ENCODE measurements around the gene DNAAF5. TPM values are rescaled to one million over a fixed set of nuclear protein-coding genes. Genes with fewer than 3 reads are reported as not detected.

Gene DNAAF5
- total and polyA plus RNA-seq, 2 of the 4 experiments (the other 2 are of a cell fraction), result 12.4 to 32.6 TPM

- Histone ChIP-seq H3K4me2 (ENCODE audit: low read depth, low read length) (no peak overlapping the region), H3K18ac (ENCODE audit: low read depth, low read length) (no peak overlapping the region), H3K27ac (ENCODE audit: insufficient read depth, low read length) (no peak overlapping the region), H3K4me3 (ENCODE audit: insufficient read depth, low read depth, low read length) (no peak overlapping the region), H3K23ac (ENCODE audit: low read depth, low read length) (no peak overlapping the region), H3K14ac (replicated peaks; ENCODE audit: low read depth, low read length) (no peak overlapping the region), H2AK9ac (replicated peaks; ENCODE audit: low read depth, low read length, poor library complexity) (no peak overlapping the region), H4K8ac (ENCODE audit: low read depth in 2 of 2, low read length in 2 of 2) (no peak overlapping the region), H3K9ac (ENCODE audit: low read depth, low read length) (no peak overlapping the region), H2BK120ac (ENCODE audit: low read depth, low read length) (no peak overlapping the region), H3K27me3 (ENCODE audit: control insufficient read depth, insufficient read depth, low read length) (no peaks in the 10 kb centered on the region; the same call in 1 of the 2 replicates), H3K9me3 (ENCODE audit: control insufficient read depth, insufficient read depth, low read length) (0 out of 2 replicates have a peak, but pooled peaks cover 3% of the 10 kb centered on the region), H4K5ac (ENCODE audit: low read depth, low read length) (no peak overlapping the region), H2BK5ac (ENCODE audit: low read depth, low read length, poor library complexity, severe bottlenecking) (no peak overlapping the region), H3K9me1 (ENCODE audit: insufficient read depth, low read length) (no peaks in the 10 kb centered on the region; the same call in 1 of the 2 replicates), H3K56ac (ENCODE audit: extremely low read depth, insufficient read depth, low read length) (no peak overlapping the region), H4K20me1 (ENCODE audit: insufficient read depth, low read length) (no peaks in the 10 kb centered on the region), H2BK20ac (ENCODE audit: low read depth, low read length) (no peak overlapping the region), H3K79me1 (ENCODE audit: low read depth in 1 of 2, low read length in 2 of 2) (no peaks in the 10 kb centered on the region), H3K4ac (ENCODE audit: low read depth, low read length) (no peak overlapping the region), H4K91ac (ENCODE audit: insufficient read depth, low read depth, low read length) (no peak overlapping the region), H2AK5ac (ENCODE audit: low read depth, low read length) (no peak overlapping the region), H3K36me3 (ENCODE audit: control insufficient read depth, insufficient read depth, low read length) (0 out of 2 replicates have a peak, but pooled peaks cover 1% of the 10 kb centered on the region), H3K4me1 (ENCODE audit: control insufficient read depth, insufficient read depth, low read length) (0 out of 2 replicates have a peak, but pooled peaks cover under 1% of the 10 kb centered on the region), H2BK15ac (ENCODE audit: low read depth, low read length) (no peak overlapping the region), H2AFZ (replicated peaks; ENCODE audit: low read length, poor library complexity) (no peak overlapping the region)
- TF ChIP-seq RAD21 (IDR thresholded peaks at IDR 0.05; ENCODE audit: low read length) (no peak), USF2 (IDR thresholded peaks at IDR 0.05; ENCODE audit: low read depth, low read length) (no peak), NFE2L2 (IDR thresholded peaks at IDR 0.05; ENCODE audit: low read depth, low read length) (no peak), BHLHE40 (IDR thresholded peaks at IDR 0.05; ENCODE audit: low read depth, low read length) (no peak), RCOR1 (IDR thresholded peaks at IDR 0.05; ENCODE audit: insufficient replicate concordance, low read length) (no peak), MAZ (IDR thresholded peaks at IDR 0.05; ENCODE audit: borderline replicate concordance, low read depth, low read length) (no peak), RFX5 (IDR thresholded peaks at IDR 0.05; ENCODE audit: low read depth, low read length) (no peak), CHD1 (IDR thresholded peaks at IDR 0.05; ENCODE audit: low read depth, low read length) (no peak), SMC3 (IDR thresholded peaks at IDR 0.05; ENCODE audit: low read depth, low read length) (no peak), POLR2A (IDR thresholded peaks at IDR 0.05; ENCODE audit: low read depth, low read length) (no peak), MXI1 (IDR thresholded peaks at IDR 0.05; ENCODE audit: borderline replicate concordance, low read depth, low read length) (no peak), ELK1 (IDR thresholded peaks at IDR 0.05; ENCODE audit: borderline replicate concordance, low read depth, low read length) (no peak), FOS (IDR thresholded peaks at IDR 0.05; ENCODE audit: low read depth, low read length) (no peak)
- dilution Hi-C loops (cut with HindIII; ENCODE audit: low sequenced_read_pairs, unreplicated experiment) (no loop called here), in situ Hi-C loops (cut with MboI; ENCODE audit: low sequenced_read_pairs) (no loop called here), intact Hi-C loops (cut with micrococcal nuclease) (no loop called here)
- DNase-seq, result no peak
- BruUV-seq (replicated peaks), result no TSS peak
- WGBS, 2 experiments (ENCODE audit: extremely low coverage in 2 of 2, insufficient read length in 1 of 2), result no CpG with 5 or more reads among the region's 7 CpGs
- ATAC-seq (ENCODE audit: low read depth), result no peak
- ChIA-PET CTCF (no interaction called here), POLR2A (ENCODE audit: unreplicated experiment) (no interaction called here)
Measured at GRCh38 chr7:706721-707120, 19.8 kb upstream of the DNAAF5 start.
